Measurements from ENCODE around the gene PDZD8. TPM values are rescaled to one million over a fixed set of nuclear protein-coding genes. Genes with fewer than 3 reads are reported as not detected.
A peak's percentile ranks its signal among the peaks of the same experiment; 100 is the strongest.

PDZD8 gene
- 10 to 100 TPM; 34.4 to 41.4 (median 37.3) TPM for polyA plus RNA-seq (ENCODE audit: insufficient read length in 3 of 3)
- long read RNA-seq, donor 1, full-length matches to known transcripts: 3 of 12 reads
- long read RNA-seq, donor 1, partial matches to known transcripts: 9 of 12 reads
- long read RNA-seq, donor 1, other reads (novel, unspliced or antisense): 0 of 12 reads
- long read RNA-seq, donor 2, full-length matches to known transcripts: 6 of 15 reads
- long read RNA-seq, donor 2, partial matches to known transcripts: 9 of 15 reads
- long read RNA-seq, donor 2, other reads (novel, unspliced or antisense): 0 of 15 reads
- long read RNA-seq, donor 3, full-length matches to known transcripts: 5 of 10 reads
- long read RNA-seq, donor 3, partial matches to known transcripts: 5 of 10 reads
- long read RNA-seq, donor 3, other reads (novel, unspliced or antisense): 0 of 10 reads
- long read RNA-seq, donor 4, full-length matches to known transcripts: 3 of 3 reads
- long read RNA-seq, donor 4, partial matches to known transcripts: 0 of 3 reads
- long read RNA-seq, donor 4, other reads (novel, unspliced or antisense): 0 of 3 reads
- long read RNA-seq, donor 5, full-length matches to known transcripts: 7 of 7 reads
- long read RNA-seq, donor 5, partial matches to known transcripts: 0 of 7 reads
- long read RNA-seq, donor 5, other reads (novel, unspliced or antisense): 0 of 7 reads
- long read RNA-seq, donor 6, full-length matches to known transcripts: 9 of 17 reads
- long read RNA-seq, donor 6, partial matches to known transcripts: 8 of 17 reads
- long read RNA-seq, donor 6, other reads (novel, unspliced or antisense): 0 of 17 reads
- long read RNA-seq, donor 7, full-length matches to known transcripts: 9 of 17 reads
- long read RNA-seq, donor 7, partial matches to known transcripts: 8 of 17 reads
- long read RNA-seq, donor 7, other reads (novel, unspliced or antisense): 0 of 17 reads
- long read RNA-seq, donor 8, full-length matches to known transcripts: 2 of 2 reads
- long read RNA-seq, donor 8, partial matches to known transcripts: 0 of 2 reads
- long read RNA-seq, donor 8, other reads (novel, unspliced or antisense): 0 of 2 reads
- long read RNA-seq, donor 9, full-length matches to known transcripts: 8 of 18 reads
- long read RNA-seq, donor 9, partial matches to known transcripts: 10 of 18 reads
- long read RNA-seq, donor 9, other reads (novel, unspliced or antisense): 0 of 18 reads
- long read RNA-seq, donor 10, full-length matches to known transcripts: 9 of 24 reads
- long read RNA-seq, donor 10, partial matches to known transcripts: 15 of 24 reads
- long read RNA-seq, donor 10, other reads (novel, unspliced or antisense): 0 of 24 reads
- long read RNA-seq, donor 11, full-length matches to known transcripts: 7 of 14 reads
- long read RNA-seq, donor 11, partial matches to known transcripts: 7 of 14 reads
- long read RNA-seq, donor 11, other reads (novel, unspliced or antisense): 0 of 14 reads
- long read RNA-seq, donor 12, full-length matches to known transcripts: 11 of 28 reads
- long read RNA-seq, donor 12, partial matches to known transcripts: 17 of 28 reads
- long read RNA-seq, donor 12, other reads (novel, unspliced or antisense): 0 of 28 reads
- long read RNA-seq, donor 13, full-length matches to known transcripts: 5 of 11 reads
- long read RNA-seq, donor 13, partial matches to known transcripts: 6 of 11 reads
- long read RNA-seq, donor 13, other reads (novel, unspliced or antisense): 0 of 11 reads
- long read RNA-seq, donor 14: 0 reads
- long read RNA-seq, donor 15, full-length matches to known transcripts: 9 of 14 reads
- long read RNA-seq, donor 15, partial matches to known transcripts: 5 of 14 reads
- long read RNA-seq, donor 15, other reads (novel, unspliced or antisense): 0 of 14 reads
- long read RNA-seq, donor 16, full-length matches to known transcripts: 3 of 12 reads
- long read RNA-seq, donor 16, partial matches to known transcripts: 9 of 12 reads
- long read RNA-seq, donor 16, other reads (novel, unspliced or antisense): 0 of 12 reads

- peak; percentile 96 for DNase-seq
Observed at GRCh38 chr10:117375360-117376178, at the start of gene PDZD8. PDZD8 (minus strand) TSS chr10:117375440; CDS start chr10:117375227, 213 bp downstream.

- DNase-seq: no peak
Observed at GRCh38 chr10:117424171-117424570, 48.9 kb upstream of the PDZD8 start.

DNA sequence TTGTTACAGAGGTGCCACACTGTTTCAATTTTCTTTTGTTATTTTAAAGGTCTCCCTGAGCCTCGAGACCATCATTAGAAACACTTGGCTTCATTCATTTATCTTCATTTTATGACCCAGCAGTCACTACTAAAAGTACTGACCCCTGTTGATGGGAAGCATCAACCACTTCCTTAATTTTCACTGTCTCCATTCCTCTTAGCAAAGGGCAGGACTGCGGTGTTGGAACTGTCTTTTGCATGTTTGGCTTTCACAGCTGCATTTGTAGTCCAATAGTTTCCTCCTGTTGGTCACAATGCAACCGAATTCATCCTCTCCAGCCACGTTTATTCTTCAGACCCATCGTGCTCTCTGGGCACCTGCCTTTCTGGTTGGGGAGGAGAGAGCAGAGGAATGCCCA is 46.7 kb upstream of the PDZD8 start:
- no peak for DNase-seq

- no peak for DNase-seq
Observed at GRCh38 chr10:117420768-117421167, 45.5 kb upstream of the PDZD8 start.

DNA sequence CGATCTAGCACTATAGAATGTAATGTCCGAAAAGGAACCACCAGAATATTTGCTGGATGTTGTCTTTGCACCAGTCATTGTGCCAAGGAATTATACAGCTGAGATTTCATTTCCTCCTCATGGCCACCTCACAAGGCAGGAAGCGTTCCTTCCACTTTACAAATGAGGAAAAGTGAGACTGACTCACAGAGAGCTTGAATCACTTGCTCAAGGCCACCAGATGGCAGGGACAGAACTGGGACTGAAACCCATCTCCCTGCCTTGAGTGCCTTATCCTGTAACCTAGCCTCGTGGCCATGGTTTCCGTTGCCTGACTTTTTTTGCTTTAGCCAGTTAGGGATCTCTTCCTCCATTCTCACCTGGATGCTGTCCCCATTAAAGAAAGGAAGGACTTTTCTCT is 44.7 kb upstream of the PDZD8 start:
- DNase-seq: no peak

DNA sequence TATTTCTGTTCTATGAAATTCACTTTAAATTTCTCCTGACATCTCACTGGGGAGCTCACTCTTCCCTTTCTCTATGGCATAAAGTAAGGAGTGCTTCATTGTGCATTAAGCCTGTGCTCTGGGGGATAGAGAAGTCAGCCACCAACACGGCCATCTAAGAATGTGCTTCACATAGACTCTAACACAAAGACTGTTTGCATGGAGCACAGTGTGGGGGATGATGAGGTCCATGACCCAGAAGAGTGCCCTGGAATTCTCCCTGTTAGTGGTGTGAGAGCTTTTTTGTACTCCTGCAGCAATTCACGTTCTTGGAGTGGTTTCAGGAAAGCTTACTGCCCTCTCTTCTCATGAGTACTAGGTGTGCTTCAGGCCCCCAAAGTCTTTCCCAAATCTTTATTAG is 43.9 kb upstream of the PDZD8 start:
- no peak for DNase-seq

DNA sequence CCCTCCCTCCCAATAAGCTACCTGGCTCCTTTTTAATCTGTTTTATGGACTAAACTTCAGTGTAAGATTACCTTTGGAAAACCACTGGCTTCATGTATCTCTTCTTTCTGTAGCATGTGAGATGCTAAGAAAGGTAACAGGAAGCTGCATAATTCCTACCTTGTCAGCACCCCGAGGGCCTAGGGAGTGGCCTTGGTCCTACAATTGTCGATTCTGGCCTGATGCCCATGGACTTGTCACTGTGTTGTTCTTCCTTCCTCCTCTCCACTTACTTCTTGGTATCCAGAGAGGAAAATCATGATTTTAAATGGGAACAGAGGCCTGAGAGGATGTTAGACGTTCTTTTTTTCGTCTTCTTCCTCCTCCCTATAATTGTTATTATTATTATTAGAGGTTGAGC is 42.9 kb upstream of the PDZD8 start:
- DNase-seq: no peak

- DNase-seq: no peak
Observed at GRCh38 chr10:117417196-117417595, 42.0 kb upstream of the PDZD8 start.

GRCh38 chr10:117413928-117414618 is 38.8 kb upstream of the PDZD8 start:
- DNase-seq: no peak

GRCh38 chr10:117412469-117413010 is 37.3 kb upstream of the PDZD8 start:
- DNase-seq: no peak

- no peak for DNase-seq
Observed at GRCh38 chr10:117411479-117412399, 36.5 kb upstream of the PDZD8 start.

DNA sequence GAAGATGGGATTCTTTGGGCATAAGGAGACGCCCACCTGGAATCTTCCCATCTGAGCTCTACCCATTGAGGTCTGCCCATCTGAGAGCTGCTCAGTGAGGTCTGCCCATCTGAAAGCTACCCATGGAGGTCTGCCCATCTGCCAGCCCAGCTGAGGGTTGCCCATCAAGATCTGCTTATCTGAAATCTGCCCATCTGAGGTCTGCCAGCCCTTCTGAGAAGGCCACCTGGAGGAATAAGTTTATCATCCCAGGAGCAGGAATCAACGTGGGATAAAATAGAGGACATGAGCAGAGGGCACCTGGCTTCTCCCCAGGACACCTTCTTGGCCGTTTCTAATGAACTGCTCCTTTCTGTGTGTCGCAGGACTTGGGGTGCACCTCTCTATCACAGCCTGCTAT is 35.3 kb upstream of the PDZD8 start:
- DNase-seq: no peak

DNA sequence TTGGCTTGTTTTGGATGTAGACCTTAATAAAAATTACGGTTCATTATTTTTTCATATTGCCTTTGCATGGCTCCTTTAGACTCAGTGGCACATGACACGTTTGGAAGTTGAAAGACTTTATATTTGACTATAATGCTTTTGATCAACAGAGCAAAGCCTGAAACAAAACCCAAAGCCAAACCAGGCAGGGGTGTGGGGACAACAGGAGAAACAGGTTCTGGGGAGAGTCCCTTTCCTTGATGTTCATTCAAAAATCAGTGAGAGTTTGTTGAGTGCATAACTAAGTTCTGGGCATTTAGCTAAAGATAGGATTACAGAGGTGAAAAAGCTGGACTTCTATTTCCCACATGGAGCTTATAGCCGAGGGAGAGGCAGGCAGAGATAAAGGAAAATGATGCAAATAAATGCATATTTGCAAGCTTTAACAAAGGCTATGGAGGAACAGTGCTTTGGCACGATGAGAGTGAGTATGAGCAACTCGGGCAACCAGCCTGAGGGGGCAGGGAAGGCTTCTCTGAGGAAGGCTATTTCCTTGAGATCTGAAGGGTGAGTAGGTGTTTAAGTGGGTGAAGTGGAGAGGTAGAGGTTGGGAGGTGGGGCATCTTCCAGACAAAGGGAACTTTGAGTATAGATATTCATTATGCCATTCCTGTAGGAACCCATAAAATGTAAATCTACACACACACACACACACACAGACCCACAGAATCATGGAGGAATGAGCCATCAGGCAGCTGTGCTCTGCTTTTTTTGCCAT is 34.5 kb upstream of the PDZD8 start:
- DNase-seq: no peak

GRCh38 chr10:117408436-117409384 is 33.5 kb upstream of the PDZD8 start:
- DNase-seq: no peak

DNA sequence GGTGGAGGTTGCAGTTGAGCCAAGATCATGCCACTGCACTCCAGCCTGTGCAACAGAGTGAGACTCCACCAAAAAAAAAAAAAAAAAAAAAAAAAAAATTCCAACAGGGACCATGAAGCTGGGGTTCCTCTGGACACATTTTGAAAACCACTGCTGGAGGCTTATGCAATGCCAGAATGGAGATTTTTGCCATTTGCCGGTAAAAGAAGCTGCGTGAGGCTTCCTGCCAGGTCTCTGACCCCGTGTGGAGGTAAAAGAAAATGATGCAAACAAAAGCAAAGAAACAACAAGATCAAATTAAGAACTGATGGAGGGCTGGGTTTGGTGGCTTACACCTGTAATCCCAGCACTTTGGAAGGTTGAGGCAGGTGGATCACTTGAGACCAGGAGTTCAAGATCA is 30.5 kb upstream of the PDZD8 start:
- DNase-seq: no peak
